AG20443 (cell line): ENCODE data around the gene C2CD2L.
"Not testable (repeated sequence)": the region's sequence is repeated elsewhere in the genome, so short reads cannot be mapped to it uniquely, and the experiment has no call there.

Experiments used
- DNase-seq: peaks from one replicate; pipeline ENCODE4 v3.0.0; 2012; ENCODE audit warnings: low spot score, mixed read lengths

The C2CD2L gene

DNA sequence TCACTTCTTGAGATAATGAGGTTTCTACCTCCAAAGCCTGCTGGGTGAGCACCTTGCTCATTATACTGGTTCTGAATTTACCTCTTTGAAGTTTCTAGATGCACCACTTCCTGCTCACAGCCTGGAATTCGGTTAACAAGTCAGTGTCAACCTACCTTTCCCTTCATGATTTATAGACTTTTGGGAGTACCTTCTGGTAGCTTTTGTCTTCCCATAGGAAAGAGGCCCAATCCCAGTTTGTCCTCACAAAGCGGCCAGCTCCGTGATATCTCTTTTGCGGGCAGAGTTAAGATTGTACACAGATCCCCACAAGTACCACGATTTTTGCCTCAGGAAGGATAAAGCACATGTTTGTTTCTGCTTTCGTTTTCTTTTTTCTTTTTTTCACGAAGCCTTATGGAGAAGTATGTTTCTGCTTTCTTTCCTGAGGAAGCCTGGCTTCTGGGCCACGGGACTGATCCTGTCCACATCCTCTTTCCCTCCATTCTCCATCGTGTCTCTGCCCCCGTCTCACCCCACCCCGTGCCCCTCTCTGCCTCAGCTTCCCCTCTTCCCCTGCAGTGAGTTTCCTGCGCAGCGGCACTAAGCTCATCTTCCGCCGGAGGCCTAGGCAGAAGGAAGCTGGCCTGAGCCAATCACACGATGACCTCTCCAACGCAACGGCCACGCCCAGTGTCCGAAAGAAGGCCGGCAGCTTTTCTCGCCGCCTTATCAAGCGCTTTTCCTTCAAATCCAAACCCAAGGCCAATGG, 8.5 kb downstream of the C2CD2L start:
- no peak for DNase-seq

DNA sequence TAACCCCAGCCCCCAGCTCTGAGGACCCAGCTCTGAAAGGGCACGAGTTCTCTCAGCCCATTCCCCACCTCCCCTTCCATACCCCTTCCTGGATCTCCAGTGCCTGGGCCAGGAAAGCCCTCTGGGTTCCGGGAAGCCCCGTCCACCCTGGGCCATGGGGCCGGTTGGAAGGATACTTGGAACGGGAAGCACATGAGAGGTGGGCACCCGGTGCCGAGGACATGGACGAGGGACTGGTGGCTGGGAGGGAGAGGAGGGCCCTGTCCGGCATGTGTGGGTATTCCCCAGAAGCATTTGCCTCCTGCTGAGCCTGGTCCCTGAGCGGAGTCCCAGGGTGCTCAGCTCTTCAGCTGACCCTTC, 9.1 kb downstream of the C2CD2L start:
- DNase-seq: no peak

- DNase-seq: no peak
Observed at GRCh38 chr11:119116601-119117000, 9.5 kb downstream of the C2CD2L start.

- DNase-seq: no peak
Observed at GRCh38 chr11:119117004-119117706, 10.0 kb downstream of the C2CD2L start.

DNA sequence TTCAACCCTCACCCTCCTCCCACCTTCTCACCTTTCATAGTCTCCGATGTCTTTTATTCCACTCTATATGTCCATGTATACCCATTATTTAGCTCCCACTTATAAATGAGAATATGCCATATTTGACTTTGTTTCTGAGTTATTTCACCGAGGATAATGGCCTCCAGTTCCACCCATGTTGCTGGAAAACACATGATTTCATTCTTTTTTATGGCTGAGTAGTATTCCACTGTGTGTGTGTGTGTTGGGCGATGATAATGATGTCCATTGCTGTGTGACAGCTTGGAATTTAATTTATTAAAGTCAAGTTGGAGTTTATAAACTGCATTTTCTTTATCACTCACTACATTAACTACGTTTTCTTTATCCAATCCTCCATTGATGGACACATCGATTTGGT, 11.1 kb downstream of the C2CD2L start:
- DNase-seq: no peak

DNA sequence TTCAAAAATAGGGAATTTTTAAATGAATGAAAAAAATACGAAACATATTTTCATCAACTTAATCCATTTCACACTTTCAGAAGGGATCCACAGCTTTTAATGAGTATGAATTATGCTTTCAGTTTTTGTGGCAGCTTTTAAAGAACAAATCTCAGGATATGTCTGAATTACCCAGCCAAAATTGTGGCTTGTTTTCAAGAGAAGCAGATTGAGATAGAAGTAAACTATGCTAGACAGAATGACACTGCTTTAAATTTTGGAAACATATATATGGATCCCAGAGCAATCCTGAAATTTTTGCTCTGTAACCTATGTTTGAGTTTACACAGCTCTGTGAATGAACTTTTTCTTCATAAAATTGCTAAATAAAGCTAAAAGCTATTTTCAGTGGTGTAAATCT, 11.8 kb downstream of the C2CD2L start:
- no peak for DNase-seq

GRCh38 chr11:119120639-119121007, 13.5 kb downstream of the C2CD2L start:
- DNase-seq: peak; percentile 32

DNA sequence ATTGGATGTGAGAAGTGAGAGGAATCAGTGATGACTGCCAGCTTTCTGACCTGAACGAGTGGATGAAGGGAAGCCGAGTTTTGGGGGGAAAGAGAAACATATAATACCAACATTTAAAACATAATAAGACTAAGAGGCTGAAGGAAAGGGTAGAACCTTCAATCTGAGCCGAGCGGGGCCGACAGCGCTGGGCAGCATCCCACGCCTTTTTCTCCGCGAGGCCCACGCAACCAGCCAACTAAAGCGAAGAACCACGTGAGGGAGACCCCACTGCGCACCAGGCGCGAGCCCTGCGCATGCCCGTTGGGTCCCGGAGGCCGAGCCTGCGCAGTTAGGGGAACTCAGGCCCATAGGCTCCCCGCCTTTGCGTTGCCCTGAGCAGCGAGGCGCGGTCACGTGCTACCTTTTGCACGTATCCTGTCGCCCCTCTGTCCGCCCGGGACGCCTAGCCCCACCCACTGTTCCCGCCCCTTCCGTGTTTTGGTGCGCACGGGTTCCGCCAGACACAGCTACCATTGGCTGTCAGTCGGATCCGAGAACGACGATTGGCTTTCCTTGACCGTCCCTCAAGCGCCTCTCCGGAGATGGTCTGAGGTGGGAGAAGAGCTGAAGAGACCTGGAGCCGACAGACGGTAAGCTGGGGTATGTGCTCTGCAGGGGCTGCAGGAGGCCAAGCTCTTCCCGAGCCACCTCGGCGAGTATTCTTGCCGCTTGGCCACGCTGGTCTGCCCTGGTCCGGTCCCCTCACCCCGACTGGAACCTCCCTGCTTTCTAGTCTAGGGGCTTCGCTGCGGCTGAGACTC, 14.1 kb downstream of the C2CD2L start, which contains the start of gene HINFP:
TSS of gene HINFP (plus strand) at position 573 of the 803 bp plus-strand sequence. CDS start 5,365 bp downstream, outside the sequence.
- peak; percentile 100 for DNase-seq

- no peak for DNase-seq
Observed at GRCh38 chr11:119121811-119122124, 14.6 kb downstream of the C2CD2L start.

- DNase-seq: no peak
Observed at GRCh38 chr11:119125821-119126220, 18.7 kb downstream of the C2CD2L start.

DNA sequence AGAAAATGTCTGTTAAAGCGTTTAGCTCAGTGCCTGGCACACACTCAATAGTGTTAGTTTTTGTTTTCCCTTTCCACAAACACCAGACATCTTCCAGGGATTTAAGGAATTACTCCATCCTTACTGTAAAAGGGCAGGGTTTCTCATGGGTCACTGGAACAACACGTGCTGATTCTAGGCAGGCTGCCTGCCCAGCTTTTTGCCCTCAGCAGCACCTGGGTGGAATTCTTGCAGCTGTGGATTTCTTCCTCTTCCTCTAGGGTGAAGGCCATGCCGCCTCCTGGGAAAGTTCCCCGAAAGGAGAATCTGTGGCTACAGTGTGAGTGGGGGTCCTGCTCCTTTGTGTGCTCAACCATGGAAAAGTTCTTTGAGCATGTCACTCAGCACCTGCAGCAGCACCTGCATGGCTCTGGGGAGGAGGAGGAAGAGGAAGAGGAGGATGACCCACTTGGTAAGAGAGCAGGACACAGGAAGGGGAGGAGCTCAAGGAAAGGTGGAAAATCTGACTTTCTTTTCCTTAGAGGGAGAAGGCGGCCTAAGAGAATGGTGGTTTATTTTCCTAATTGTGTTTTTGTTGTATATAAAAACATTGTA, 19.6 kb downstream of the C2CD2L start:
- no peak for DNase-seq

DNA sequence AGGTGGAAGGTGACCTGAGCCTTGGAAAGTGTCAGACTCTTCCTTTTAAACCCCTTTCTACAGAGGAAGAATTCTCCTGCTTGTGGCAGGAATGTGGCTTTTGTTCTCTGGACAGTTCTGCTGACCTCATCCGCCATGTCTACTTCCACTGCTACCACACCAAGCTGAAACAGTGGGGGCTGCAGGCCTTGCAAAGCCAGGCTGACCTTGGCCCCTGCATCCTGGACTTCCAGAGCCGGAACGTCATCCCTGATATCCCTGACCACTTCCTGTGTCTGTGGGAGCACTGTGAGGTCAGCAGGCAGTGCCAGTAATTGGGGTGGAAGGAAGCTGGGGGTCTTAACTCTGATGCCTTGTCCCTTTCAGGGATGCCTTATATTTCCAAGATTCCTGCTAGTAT, 23.5 kb downstream of the C2CD2L start:
- DNase-seq: no peak

- peak; percentile 54 for DNase-seq
Observed at GRCh38 chr11:119134389-119134978, 27.3 kb downstream of the C2CD2L start.

GRCh38 chr11:119139276-119139675, 32.1 kb downstream of the C2CD2L start:
- DNase-seq: not testable (repeated sequence)

DNA sequence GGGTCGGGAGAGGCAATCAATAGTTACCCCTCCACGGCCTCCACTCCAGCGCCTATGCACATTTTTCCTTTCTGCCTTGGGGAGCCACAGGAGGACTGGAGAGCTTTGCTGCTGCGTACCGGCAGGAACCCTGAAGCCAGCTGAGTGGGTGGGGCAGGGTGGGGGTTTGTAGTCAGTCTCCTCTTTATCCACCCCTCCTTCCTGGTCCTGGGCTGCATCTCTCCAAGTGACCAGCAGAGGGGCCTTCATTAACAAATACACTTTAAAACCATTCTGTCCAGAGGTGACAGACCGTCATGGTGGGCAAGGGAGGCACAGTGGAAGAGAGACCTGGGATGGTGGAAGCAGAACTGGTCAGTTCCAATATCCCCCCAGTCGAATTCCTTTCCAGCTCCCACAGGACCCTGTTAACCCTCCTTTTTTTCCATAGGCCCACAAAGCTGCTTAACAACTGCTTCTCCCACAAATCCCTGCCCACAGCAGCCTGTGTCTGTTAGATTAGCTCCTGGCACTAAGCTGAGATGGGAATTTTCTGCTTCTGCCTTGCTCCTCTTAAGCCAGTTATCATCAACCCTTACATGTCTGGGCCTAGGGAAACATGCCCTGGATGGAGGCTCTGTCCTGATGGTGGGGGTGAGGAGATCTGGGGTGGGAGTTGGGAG, 37.8 kb downstream of the C2CD2L start:
- DNase-seq: peak; percentile 90

DNA sequence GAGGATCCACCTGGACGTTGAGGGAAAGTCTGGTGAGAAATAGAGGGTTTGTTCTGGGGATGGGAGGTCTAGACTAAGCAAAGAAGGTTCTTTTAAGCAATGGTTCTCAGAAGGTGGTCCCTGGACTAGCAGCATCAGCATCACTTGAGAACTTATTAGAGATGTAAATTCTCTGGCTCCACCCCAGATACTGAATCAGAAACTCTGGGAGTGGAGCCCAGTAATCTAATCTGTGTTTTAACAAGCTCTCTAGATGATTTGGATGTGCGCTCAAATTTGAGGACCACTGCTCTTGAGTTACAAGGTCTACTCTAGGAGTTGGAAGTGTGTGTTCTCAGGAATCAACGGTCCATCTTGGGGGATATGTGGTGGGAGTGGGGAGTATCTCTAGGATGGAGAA, 38.4 kb downstream of the C2CD2L start:
- no peak for DNase-seq

DNA sequence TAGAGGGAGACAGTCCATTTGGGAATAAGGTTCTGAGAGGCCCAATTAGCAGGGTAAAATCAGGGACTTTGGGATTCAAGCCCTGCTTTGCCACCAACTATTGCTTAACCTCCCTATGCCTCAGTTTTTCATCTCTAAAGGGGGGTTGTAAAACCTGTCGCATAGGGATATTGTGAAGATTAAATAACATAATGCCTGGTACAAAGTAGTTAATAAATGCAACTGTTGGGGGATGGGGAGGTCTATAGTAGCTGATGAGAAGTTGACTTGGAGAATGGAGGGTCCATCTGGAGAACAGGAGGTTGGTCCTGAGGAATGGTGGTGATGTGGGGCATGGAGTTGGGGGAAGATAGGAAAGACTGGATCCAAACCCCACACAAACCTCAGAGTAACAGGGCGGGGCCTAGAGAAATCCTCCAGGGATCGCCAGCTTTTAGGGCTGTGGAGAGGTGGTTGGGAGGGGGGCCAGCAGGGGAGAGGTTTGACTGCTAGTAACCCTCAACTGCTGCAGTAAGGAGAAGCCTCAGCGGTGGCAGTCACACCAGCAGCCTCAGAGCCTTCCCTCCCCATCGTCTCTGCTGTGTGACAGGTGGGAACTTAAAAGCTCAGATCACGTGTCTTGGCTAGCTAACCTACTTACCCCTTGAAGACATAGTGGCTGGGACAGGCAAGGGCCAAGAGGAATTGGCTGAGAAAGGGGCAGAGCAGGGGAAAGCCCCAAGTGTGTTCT, 40.6 kb downstream of the C2CD2L start:
- DNase-seq: no peak

DNA sequence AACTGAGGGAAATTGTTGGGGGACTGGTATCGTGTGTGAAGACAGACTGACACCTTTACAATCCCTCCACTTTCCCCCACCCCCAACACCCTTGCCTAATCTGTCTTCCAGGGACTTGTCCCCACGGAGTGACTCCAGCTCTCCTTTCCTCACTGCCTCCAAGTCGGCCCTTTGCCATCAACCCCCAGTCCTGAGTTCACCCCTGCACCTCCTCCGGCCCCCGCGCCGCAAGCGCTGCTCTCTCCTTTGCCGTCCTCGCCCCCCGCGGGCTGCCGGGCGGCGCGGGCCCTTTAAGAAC, 41.5 kb downstream of the C2CD2L start:
- no peak for DNase-seq

GRCh38 chr11:119149018-119149785, 42.1 kb downstream of the C2CD2L start, which contains the start of gene ABCG4:
TSS of gene ABCG4 (plus strand) at chr11:119149052. CDS start at chr11:119149966, 914 bp downstream.
- DNase-seq: peak; percentile 47

GRCh38 chr11:119149786-119150275, 42.7 kb downstream of the C2CD2L start:
- DNase-seq: no peak
